Transverse colon (tissue), 3 donors: ENCODE data around the gene LTBR.

Experiments
- EP300 ChIP-seq: sonication (generic); formaldehyde crosslinking; IDR thresholded peaks from one replicate; pipeline ENCODE4 v1.6.1; 2017; ENCODE audit warnings: antibody characterized with exemption, low read depth
- POLR2A ChIP-seq: fragments of 450-650 bp; IDR thresholded peaks from one replicate; pipeline ENCODE4 v1.6.1; 2016; ENCODE audit warnings: antibody characterized with exemption, mild to moderate bottlenecking, moderate library complexity
- TF ChIP-seq, protein P1 (sequence below), 5 experiments: fragments of 200-600 bp in 3 of 5; fragments of 450-650 bp in 2 of 5; sonication (generic) in 3 of 5; IDR thresholded peaks; 1 replicate in 2 of 5; 2 replicates in 3 of 5; pipeline ENCODE4 v1.5.1; 2016 to 2017; ENCODE audit warnings: antibody characterized with exemption in 5 of 5, inconsistent platforms in 3 of 5, mild to moderate bottlenecking in 2 of 5, moderate library complexity in 1 of 5

DNA sequence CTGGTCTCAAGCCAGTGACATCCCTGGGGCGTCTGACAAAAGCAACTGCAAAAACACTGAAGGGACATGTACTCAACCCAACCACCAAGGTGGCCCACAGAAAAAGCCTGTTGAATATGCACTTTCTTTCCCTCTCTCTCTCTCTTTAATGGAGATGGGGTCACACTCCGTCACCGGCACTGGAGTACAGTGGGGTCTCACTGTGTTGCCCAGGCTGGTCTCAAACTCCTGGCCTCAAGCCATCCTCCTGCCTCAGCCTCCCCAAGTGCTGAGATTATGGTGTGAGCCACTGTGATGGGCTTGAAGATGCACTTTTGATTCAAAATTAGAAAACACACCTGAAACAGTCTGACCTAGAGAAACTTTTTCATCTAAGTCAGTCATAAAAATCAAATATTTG is 53.6 kb downstream of the LTBR start:
- TF ChIP-seq, protein P1, sequence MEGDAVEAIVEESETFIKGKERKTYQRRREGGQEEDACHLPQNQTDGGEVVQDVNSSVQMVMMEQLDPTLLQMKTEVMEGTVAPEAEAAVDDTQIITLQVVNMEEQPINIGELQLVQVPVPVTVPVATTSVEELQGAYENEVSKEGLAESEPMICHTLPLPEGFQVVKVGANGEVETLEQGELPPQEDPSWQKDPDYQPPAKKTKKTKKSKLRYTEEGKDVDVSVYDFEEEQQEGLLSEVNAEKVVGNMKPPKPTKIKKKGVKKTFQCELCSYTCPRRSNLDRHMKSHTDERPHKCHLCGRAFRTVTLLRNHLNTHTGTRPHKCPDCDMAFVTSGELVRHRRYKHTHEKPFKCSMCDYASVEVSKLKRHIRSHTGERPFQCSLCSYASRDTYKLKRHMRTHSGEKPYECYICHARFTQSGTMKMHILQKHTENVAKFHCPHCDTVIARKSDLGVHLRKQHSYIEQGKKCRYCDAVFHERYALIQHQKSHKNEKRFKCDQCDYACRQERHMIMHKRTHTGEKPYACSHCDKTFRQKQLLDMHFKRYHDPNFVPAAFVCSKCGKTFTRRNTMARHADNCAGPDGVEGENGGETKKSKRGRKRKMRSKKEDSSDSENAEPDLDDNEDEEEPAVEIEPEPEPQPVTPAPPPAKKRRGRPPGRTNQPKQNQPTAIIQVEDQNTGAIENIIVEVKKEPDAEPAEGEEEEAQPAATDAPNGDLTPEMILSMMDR (IDR thresholded peaks at IDR 0.05): no peak
- TF ChIP-seq POLR2A (no peak), EP300 (no peak)
